GM12878 (cell line): ENCODE data around the gene SH2D2A. TPM values are rescaled to one million over a fixed set of nuclear protein-coding genes. Genes with fewer than 3 reads are reported as not detected.

Experiments
- ATAC-seq: fragments of 200-7000 bp; cut with Tn5 transposase; 3 replicates; pipeline ENCODE4 v1.9.1; 2020; ENCODE audit warnings: mild to moderate bottlenecking, moderate library complexity
- BruUV-seq: library from RNA; stranded (reverse); fragments of 400-500 nt; replicated peaks from 2 replicates; lab custom pipeline; 2021; lab: Mats Ljungman, UMichigan
- CTCF ChIA-PET: fragments of 300-600 bp; sonication (Branson Sonifier 250); formaldehyde crosslinking; extraction: SDS; loops from one replicate; lab custom pipeline; 2021; ENCODE audit warnings: inconsistent platforms; lab: Yijun Ruan, JAX
- POLR2A ChIA-PET: fragments of 350-600 bp; formaldehyde crosslinking; extraction: SDS; loops from one replicate; lab custom pipeline; 2021; ENCODE audit warnings: inconsistent platforms; lab: Charles Lee
- RAD21 ChIA-PET: fragments of 300-600 bp; sonication (Branson Sonifier 250); formaldehyde crosslinking; loops from one replicate; lab custom pipeline; 2023; ENCODE audit warnings: antibody characterized with exemption; ENCODE audit not compliant: unreplicated experiment; lab: Charles Lee
- SMC1A ChIA-PET: fragments of 300-600 bp; sonication (Branson Sonifier 250); formaldehyde crosslinking; loops from one replicate; lab custom pipeline; 2023; ENCODE audit not compliant: unreplicated experiment, uncharacterized antibody; lab: Charles Lee
- DNase-seq: peaks from one replicate; pipeline ENCODE4 v3.0.0-alpha.2; 2011; ENCODE audit warnings: low read depth, low spot score
- FAIRE-seq: peaks from 3 replicates; lab custom pipeline; 2011; peaks lifted over from hg19 to GRCh38; lab: Jason Lieb, UNC
- H2AFZ ChIP-seq: 2 replicates; pipeline ENCODE4 v1.6.0; 2011; ENCODE audit warnings: low read depth, low read length, control low read depth; ENCODE audit not compliant: control insufficient read depth
- H3K27ac ChIP-seq: 2 replicates; pipeline ENCODE4 v1.5.1; 2011; ENCODE audit warnings: control low read depth; ENCODE audit not compliant: control insufficient read depth, insufficient read depth
- H3K27me3 ChIP-seq, 2 experiments: replicated peaks in 1 of 2; 2 replicates each; pipeline versions ENCODE4 v1.6.0 to v1.6.1; 2011; ENCODE audit warnings: low read length in 1 of 2; ENCODE audit not compliant: control insufficient read depth in 2 of 2, insufficient read depth in 2 of 2
- H3K36me3 ChIP-seq, 2 experiments: 2 replicates each; pipeline ENCODE4 v1.5.1; 2011; ENCODE audit warnings: low read length in 1 of 2; ENCODE audit not compliant: control insufficient read depth in 2 of 2, insufficient read depth in 2 of 2
- H3K4me1 ChIP-seq: 2 replicates; pipeline ENCODE4 v1.6.1; 2011; ENCODE audit warnings: mild to moderate bottlenecking, low read length, moderate library complexity, mixed read lengths; ENCODE audit not compliant: control insufficient read depth, insufficient read depth
- H3K4me2 ChIP-seq: 2 replicates; pipeline ENCODE4 v1.6.0; 2011; ENCODE audit warnings: control low read depth; ENCODE audit not compliant: control insufficient read depth, insufficient read depth
- H3K4me3 ChIP-seq: fragments of 200-600 bp; sonication (generic); 2 replicates; pipeline ENCODE4 v1.5.1; 2016
- H3K79me2 ChIP-seq: 2 replicates; pipeline ENCODE4 v1.6.0; 2011; ENCODE audit warnings: low read length; ENCODE audit not compliant: control insufficient read depth, insufficient read depth
- H3K9ac ChIP-seq: 2 replicates; pipeline ENCODE4 v1.8.0; 2011; ENCODE audit warnings: low read length, control low read depth, mixed read lengths; ENCODE audit not compliant: control insufficient read depth, insufficient read depth
- H3K9me3 ChIP-seq: replicated peaks from 3 replicates; pipeline ENCODE4 v1.5.1; 2011; ENCODE audit warnings: mild to moderate bottlenecking, low read length; ENCODE audit not compliant: control insufficient read depth, insufficient read depth
- H4K20me1 ChIP-seq: 2 replicates; pipeline ENCODE4 v1.6.0; 2011; ENCODE audit not compliant: control insufficient read depth, insufficient read depth
- CHD2 ChIP-seq: IDR thresholded peaks from 2 replicates; pipeline ENCODE4 v1.6.1; 2011; ENCODE audit warnings: low read depth, low read length, improper control_type of control experiment, borderline replicate concordance
- CREM ChIP-seq: IDR thresholded peaks from 2 replicates; pipeline ENCODE4 v1.6.1; 2014; ENCODE audit warnings: antibody characterized with exemption, low read depth
- LARP7 ChIP-seq: fragments of 450-650 bp; IDR thresholded peaks from 2 replicates; pipeline ENCODE4 v1.6.1; 2017; ENCODE audit warnings: mild to moderate bottlenecking
- NR2C2 ChIP-seq: IDR thresholded peaks from 2 replicates; pipeline ENCODE4 v1.6.1; 2011; ENCODE audit warnings: borderline replicate concordance, low read depth; ENCODE audit not compliant: control insufficient read depth, insufficient read length
- PBX3 ChIP-seq: IDR thresholded peaks from 2 replicates; pipeline ENCODE4 v1.6.1; 2011; ENCODE audit warnings: mild to moderate bottlenecking, low read depth, low read length, moderate library complexity; ENCODE audit not compliant: insufficient replicate concordance
- RUNX3 ChIP-seq: IDR thresholded peaks from 2 replicates; pipeline ENCODE4 v1.6.1; 2012; ENCODE audit warnings: low read length, inconsistent platforms
- SIN3A ChIP-seq: IDR thresholded peaks from 2 replicates; pipeline ENCODE4 v1.6.1; 2012; ENCODE audit warnings: low read depth, low read length, improper control_type of control experiment
- SUZ12 ChIP-seq: fragments of 200-600 bp; sonication (generic); IDR thresholded peaks from one replicate; pipeline ENCODE4 v1.6.1; 2018; ENCODE audit warnings: antibody characterized with exemption, mild to moderate bottlenecking; ENCODE audit not compliant: unreplicated experiment
- WGBS: methylation state at CpG from one replicate; pipeline ENCODE4 v1.1.6; 2016; ENCODE audit warnings: low lambda C conversion rate; ENCODE audit not compliant: insufficient replicate concordance, insufficient coverage; ENCODE audit errors: missing lambda C conversion rate; 5-methylcytosine and 5-hydroxymethylcytosine counted together
- in situ Hi-C: fragments of 300-500 bp; cut with MboI; formaldehyde crosslinking; loops from 9 replicates; pipeline ENCODE4 v1.14.3; 2018; ENCODE audit warnings: mixed read lengths
- intact Hi-C: fragments of 100-400 bp; cut with micrococcal nuclease; formaldehyde crosslinking; loops from one replicate; pipeline ENCODE4 v1.14.2; 2022; ENCODE audit not compliant: unreplicated experiment
- polyA plus RNA-seq, 11 experiments: library from polyadenylated mRNA; depleted of rRNA in 4 of 11; unstranded in 6 of 11; stranded (reverse) in 5 of 11; fragments of >200 nt; fragmentation: Nextera tagmentation in 4 of 11; fragmentation: Illumina TruSeq in 1 of 11; extraction: Ambion mirVana in 4 of 11; extraction: Trizol in 1 of 11; gene quantifications; 1 replicate in 1 of 11; 2 replicates in 10 of 11; pipeline versions ENCODE4 v1.2.1 to v1.2.3, GENCODE V29; 2011 to 2016; ENCODE audit warnings: inconsistent platforms in 2 of 11, missing spikeins in 2 of 11, low read depth in 1 of 11
- total RNA-seq, 4 experiments: library from RNA; depleted of rRNA in 3 of 4; stranded (reverse); fragments of >200 nt in 3 of 4; fragmentation: Illumina TruSeq in 1 of 4; extraction: Trizol in 1 of 4; gene quantifications; 2 replicates each; pipeline versions ENCODE4 v1.2.1 to v1.2.3, GENCODE V29; 2013 to 2021
- TF ChIP-seq, protein P1 (sequence below): fragments of 150-350 bp; IDR thresholded peaks from 2 replicates; pipeline ENCODE4 v1.6.1; 2016; ENCODE audit warnings: low read depth, low read length
- TF ChIP-seq, protein P2 (sequence below): fragments of 450-650 bp; IDR thresholded peaks from 2 replicates; pipeline ENCODE4 v1.6.1; 2018; ENCODE audit warnings: mild to moderate bottlenecking, low read depth, moderate library complexity; ENCODE audit not compliant: partially characterized antibody
- TF ChIP-seq, protein P3 (sequence below): fragments of 450-650 bp; IDR thresholded peaks from 2 replicates; pipeline ENCODE4 v1.6.1; 2018; ENCODE audit warnings: borderline replicate concordance, mild to moderate bottlenecking; ENCODE audit not compliant: partially characterized antibody

Gene SH2D2A
- total and polyA plus RNA-seq, 10 of the 15 experiments (the other 5 are each of a cell fraction or from before 2014, with no cell fraction given) = 0.72 to 15.9 (median 7.0) TPM

- Histone ChIP-seq H3K4me1 (peaks cover 20% of the 10 kb centered on the region), H3K27me3 (no peaks in the 10 kb centered on the region)
- intact Hi-C loops = no loop called here
These were observed 656 bp downstream of the SH2D2A start for GRCh38 chr1:156815961-156816422.

More at GRCh38 chr1:156815961-156816422, 656 bp downstream of the SH2D2A start:
- DNase-seq (no peak), FAIRE-seq (no peak), ATAC-seq (peak; percentile 5)
- H3K36me3 ChIP-seq = no peaks in the 10 kb centered on the region; a peak in 1 of 4 replicates
- H3K9me3 ChIP-seq = no peaks in the 10 kb centered on the region
- RAD21 ChIA-PET = interaction anchor here (1.1 to 1.6 kb wide), 4 partner anchors 9 to 90 kb away, joined by 3 to 7 read pairs (median 5); partner anchors contain the start of gene MRPL24
- peak overlapping the region; percentile 71 for H3K9ac ChIP-seq
- H3K4me2 ChIP-seq = peak overlapping the region; percentile 82
- POLR2A ChIA-PET = interaction anchor here (0.6 to 2.1 kb wide), 4 partner anchors 8 to 87 kb away, joined by 3 to 6 read pairs (median 4); partner anchors contain the start of genes ISG20L2 and METTL25B
- peak overlapping the region; percentile 90 for H2AFZ ChIP-seq
- peak overlapping the region; percentile 45; the same call in 1 of the 2 replicates for H3K27ac ChIP-seq
- SMC1A ChIA-PET = interaction anchor here (0.7 to 3.3 kb wide), 5 partner anchors 14 to 90 kb away, joined by 3 to 20 read pairs (median 4); partner anchors contain the start of gene MRPL24
- in situ Hi-C loops = no loop called here
- BruUV-seq = no TSS peak
- TF ChIP-seq SIN3A (no peak), SUZ12 (no peak), RUNX3 (no peak), CHD2 (no peak), NR2C2 (no peak), LARP7 (no peak), PBX3 (no peak), CREM (no peak)
- TF ChIP-seq, protein P1, sequence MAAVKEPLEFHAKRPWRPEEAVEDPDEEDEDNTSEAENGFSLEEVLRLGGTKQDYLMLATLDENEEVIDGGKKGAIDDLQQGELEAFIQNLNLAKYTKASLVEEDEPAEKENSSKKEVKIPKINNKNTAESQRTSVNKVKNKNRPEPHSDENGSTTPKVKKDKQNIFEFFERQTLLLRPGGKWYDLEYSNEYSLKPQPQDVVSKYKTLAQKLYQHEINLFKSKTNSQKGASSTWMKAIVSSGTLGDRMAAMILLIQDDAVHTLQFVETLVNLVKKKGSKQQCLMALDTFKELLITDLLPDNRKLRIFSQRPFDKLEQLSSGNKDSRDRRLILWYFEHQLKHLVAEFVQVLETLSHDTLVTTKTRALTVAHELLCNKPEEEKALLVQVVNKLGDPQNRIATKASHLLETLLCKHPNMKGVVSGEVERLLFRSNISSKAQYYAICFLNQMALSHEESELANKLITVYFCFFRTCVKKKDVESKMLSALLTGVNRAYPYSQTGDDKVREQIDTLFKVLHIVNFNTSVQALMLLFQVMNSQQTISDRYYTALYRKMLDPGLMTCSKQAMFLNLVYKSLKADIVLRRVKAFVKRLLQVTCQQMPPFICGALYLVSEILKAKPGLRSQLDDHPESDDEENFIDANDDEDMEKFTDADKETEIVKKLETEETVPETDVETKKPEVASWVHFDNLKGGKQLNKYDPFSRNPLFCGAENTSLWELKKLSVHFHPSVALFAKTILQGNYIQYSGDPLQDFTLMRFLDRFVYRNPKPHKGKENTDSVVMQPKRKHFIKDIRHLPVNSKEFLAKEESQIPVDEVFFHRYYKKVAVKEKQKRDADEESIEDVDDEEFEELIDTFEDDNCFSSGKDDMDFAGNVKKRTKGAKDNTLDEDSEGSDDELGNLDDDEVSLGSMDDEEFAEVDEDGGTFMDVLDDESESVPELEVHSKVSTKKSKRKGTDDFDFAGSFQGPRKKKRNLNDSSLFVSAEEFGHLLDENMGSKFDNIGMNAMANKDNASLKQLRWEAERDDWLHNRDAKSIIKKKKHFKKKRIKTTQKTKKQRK = no peak
- TF ChIP-seq, protein P2, sequence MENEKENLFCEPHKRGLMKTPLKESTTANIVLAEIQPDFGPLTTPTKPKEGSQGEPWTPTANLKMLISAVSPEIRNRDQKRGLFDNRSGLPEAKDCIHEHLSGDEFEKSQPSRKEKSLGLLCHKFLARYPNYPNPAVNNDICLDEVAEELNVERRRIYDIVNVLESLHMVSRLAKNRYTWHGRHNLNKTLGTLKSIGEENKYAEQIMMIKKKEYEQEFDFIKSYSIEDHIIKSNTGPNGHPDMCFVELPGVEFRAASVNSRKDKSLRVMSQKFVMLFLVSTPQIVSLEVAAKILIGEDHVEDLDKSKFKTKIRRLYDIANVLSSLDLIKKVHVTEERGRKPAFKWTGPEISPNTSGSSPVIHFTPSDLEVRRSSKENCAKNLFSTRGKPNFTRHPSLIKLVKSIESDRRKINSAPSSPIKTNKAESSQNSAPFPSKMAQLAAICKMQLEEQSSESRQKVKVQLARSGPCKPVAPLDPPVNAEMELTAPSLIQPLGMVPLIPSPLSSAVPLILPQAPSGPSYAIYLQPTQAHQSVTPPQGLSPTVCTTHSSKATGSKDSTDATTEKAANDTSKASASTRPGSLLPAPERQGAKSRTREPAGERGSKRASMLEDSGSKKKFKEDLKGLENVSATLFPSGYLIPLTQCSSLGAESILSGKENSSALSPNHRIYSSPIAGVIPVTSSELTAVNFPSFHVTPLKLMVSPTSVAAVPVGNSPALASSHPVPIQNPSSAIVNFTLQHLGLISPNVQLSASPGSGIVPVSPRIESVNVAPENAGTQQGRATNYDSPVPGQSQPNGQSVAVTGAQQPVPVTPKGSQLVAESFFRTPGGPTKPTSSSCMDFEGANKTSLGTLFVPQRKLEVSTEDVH = no peak
- TF ChIP-seq, protein P3, sequence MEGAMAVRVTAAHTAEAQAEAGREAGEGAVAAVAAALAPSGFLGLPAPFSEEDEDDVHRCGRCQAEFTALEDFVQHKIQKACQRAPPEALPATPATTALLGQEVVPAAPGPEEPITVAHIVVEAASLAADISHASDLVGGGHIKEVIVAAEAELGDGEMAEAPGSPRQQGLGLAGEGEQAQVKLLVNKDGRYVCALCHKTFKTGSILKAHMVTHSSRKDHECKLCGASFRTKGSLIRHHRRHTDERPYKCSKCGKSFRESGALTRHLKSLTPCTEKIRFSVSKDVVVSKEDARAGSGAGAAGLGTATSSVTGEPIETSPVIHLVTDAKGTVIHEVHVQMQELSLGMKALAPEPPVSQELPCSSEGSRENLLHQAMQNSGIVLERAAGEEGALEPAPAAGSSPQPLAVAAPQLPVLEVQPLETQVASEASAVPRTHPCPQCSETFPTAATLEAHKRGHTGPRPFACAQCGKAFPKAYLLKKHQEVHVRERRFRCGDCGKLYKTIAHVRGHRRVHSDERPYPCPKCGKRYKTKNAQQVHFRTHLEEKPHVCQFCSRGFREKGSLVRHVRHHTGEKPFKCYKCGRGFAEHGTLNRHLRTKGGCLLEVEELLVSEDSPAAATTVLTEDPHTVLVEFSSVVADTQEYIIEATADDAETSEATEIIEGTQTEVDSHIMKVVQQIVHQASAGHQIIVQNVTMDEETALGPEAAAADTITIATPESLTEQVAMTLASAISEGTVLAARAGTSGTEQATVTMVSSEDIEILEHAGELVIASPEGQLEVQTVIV = no peak
- H3K79me2 ChIP-seq = no peaks in the 10 kb centered on the region
- no peaks in the 10 kb centered on the region for H4K20me1 ChIP-seq
- 71% methylated on average over 10 of the region's 10 CpGs for WGBS
- H3K4me3 ChIP-seq = peak overlapping the region; percentile 53; the same call in 1 of the 2 replicates
- CTCF ChIA-PET = interaction anchor here (1.0 to 2.9 kb wide), 4 partner anchors 17 to 90 kb away, joined by 3 to 19 read pairs (median 12); partner anchors contain the start of gene NTRK1
